ENCODE measurements around the gene TANK.
"Not testable (repeated sequence)": the region's sequence is repeated elsewhere in the genome, so short reads cannot be mapped to it uniquely, and the experiment has no call there.

Gene TANK

GRCh38 chr2:161233858-161234431 is 73.7 kb downstream of the TANK start:
- DNase-seq, result no peak

DNA sequence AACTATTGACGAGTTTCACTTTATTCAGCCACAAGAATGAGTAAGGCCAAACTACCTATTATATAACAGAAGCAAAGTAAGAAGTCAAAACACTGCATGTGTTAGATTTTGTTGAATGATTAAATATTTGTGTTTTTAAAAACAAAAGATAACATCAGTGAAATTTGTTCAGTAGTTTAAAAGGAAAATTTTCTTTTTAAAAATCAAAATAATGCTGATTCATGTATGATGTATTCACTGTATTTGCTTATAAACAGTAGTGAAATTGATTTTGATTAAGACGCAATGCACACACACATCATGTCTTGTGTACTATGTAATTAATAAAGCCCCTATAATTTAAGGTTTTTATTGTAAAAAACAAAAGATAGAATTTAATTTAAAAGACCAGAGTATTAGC is 74.4 kb downstream of the TANK start:
- DNase-seq, result no peak

GRCh38 chr2:161237392-161238264 is 77.4 kb downstream of the TANK start:
- DNase-seq, result peak; percentile 21

- DNase-seq, result no peak
Observed at GRCh38 chr2:161238265-161238559, 78.0 kb downstream of the TANK start.

DNA sequence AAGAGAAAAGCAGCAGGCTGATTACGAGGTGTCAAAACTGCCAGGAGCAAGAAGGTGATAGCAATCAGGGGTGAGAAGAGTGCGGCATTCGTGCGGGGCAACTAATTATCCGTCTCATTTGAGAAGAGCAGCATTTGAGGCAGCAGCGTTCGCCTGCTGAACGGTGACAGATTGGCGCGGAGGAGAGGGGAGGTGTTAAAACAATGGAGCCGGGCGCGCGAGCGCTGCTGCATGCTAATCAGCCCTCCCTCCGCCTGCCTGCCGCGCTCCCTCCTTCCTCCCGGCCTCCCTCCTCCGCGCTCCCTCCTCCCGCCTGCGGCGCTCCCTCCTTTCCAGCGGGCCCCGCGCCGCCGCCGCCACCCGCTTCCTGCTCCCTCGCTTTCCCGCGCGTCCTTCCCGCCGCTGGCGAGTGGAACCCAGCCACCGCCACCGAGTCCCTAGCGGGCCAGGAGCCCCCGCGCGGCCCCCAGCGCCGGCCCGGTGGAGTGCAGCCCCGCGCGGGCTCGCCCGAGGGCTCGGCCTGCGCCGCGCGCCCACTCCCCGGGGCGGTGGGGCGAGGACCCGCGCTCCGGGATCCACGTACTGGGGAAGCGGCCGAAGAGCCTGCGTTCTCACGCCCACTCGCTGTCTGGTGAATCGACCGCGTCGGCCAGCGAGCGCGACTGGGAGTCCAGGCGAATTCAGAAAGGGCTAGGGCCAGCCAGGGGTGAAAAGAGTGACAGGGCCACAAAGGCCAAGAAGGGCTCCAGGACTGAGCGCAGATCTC is 78.5 kb downstream of the TANK start:
- no peak for DNase-seq

DNA sequence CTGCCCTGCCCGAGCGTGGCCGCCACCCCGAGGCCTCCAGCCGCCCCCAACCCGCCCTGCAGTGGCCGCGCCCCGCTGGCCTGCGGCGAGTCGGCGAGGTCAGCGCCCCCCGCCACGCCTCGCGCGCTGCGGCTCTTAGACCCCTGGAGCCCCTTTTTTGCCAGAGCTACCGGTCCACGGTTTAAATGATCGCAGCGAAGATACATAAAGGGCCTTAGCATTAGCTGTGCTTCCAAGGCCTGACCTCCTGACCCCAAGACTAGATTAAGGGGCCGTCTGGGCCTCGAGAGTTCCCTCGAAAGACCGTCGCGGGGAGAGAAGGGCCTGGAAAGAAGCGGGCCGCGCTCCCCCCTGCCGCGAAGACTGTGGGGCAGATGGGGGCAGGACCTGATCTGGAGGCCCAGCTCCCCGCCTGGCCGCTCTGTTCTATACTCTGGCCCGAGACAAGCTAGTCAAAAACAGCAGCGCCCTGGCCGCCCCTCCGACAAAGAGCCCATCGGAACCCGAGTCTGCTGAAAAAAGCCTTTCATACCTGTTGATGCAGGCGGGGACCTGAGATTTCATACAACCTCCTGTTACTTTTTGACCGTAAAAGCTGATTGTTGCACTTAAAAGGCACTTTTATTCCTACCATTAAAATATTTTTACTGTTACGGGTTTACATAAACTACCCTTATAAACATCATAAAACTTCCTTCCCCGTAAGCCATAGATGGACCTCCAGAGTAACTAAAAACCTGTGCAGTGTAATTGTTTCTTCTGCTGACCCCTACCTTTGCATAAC is 79.3 kb downstream of the TANK start:
- DNase-seq, result no peak

DNA sequence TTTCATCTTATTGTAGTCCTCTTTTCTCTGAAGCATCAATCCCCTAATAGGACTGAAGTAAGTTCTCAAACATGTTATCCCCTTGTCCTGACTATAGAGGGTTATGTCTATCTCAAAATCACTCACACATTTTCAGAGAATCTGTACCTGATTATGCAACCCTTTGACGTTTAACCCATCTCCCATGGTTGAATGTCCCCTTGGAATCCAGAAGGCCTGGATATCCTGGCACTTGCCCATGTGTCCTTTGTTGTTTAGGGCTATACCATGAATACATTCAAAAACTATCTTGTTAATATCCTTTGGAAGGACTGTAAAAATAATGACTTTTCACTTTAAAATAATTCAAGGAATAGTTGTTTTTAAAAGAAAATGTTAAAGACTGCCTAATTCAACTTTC is 81.7 kb downstream of the TANK start:
- DNase-seq, result no peak

DNA sequence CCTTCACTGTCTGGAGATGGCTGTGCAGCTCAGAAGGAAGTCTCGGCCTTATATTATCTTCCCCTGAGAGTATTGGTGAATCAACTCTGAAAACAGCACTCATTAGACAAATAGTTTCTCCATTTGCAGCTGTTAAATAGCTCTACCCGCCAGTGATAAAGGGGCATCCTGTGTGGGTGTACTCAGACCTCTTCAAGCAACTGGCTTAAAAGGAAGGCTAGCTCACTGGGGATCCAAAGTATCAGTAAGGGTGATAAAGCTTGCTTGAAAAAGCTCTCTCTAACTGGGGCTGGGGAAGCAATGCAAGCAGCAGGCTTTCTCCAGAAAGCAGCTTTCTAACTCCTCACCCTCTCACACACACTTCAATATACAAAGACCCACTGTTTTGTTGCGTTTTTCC is 83.1 kb downstream of the TANK start:
- no peak for DNase-seq

DNA sequence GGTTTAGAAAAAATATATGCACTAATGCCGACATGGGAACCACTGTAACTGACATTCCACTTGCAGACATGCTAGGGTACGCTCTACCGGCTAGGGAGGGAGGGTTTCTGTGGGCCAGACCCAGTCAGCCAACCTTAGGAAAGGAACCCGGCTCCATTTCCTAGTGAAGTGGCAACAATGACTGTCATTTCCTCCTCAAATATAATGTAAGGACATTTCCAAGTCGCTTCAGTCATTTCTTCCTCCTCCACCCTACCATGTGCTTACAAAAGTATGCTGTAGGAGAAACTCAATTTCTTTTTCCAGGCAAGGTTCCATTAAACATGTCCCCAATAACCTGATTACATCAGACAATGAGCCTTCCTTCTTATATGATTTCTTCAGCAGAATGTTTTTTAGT is 83.7 kb downstream of the TANK start:
- DNase-seq, result no peak

- DNase-seq, result not testable (repeated sequence)
Observed at GRCh38 chr2:161244387-161245260, 84.4 kb downstream of the TANK start.

- no peak for DNase-seq
Observed at GRCh38 chr2:161245261-161245553, 85.0 kb downstream of the TANK start.

DNA sequence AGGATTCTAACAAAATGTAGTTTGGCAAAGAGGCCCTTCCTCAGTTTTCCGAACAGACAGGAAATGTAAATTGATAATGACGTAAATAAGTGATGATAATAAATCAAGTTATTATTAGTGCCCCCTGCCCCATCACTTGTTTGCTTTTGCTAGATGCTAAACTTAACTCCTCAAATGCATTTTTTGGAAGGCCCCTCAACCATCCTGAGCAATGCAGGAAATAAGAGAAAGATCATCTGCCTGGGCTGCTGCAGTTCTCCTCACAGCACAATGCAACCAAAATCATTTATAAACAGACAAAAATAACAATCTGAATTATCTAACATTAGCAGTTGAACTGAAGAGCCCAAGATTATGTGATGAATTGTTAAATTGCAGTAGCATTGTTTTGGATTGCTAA is 85.4 kb downstream of the TANK start:
- DNase-seq, result no peak

GRCh38 chr2:161246281-161246680 is 86.1 kb downstream of the TANK start:
- DNase-seq, result no peak

- peak; percentile 71 for DNase-seq
Observed at GRCh38 chr2:161250864-161251436, 90.7 kb downstream of the TANK start.

DNA sequence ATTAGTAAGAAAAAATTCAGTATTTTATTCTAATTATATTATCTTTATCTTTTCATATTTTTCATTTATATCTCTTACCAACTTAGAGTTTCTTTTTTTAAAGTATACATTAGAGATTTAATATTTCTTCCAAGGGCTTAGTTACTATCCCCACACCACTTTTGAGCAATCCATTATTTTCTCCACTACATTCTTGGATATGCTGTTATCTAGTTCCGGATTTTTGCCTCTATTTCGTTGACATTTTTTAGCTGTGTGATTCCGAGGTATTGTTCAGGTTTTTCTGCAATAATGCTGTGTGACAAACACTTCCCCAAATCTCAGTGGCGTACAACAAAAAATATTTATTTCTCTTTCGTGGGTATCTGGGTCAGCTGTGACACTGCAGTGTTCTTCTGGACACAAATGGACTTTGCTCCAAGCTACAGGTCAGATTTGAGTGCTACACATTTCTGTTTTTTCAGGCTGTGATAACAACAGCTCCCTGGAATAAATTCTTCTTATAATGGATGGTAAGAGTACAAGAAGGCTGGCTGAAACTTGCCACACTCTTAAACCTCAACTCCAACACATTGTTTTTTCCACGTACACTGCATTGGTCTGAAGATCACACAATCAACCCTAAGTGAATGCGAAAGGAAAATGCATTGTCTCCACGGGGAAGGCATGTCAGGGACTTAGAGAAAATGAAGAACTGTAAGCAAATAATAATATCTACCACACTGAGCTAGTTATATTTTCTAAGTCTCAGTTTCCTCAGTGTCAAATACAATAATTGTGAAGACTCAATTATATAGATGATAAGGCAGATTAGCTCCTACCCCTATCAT is 97.1 kb downstream of the TANK start:
- no peak for DNase-seq

GRCh38 chr2:161265874-161266273 is 105.6 kb downstream of the TANK start:
- peak; percentile 35 for DNase-seq

DNA sequence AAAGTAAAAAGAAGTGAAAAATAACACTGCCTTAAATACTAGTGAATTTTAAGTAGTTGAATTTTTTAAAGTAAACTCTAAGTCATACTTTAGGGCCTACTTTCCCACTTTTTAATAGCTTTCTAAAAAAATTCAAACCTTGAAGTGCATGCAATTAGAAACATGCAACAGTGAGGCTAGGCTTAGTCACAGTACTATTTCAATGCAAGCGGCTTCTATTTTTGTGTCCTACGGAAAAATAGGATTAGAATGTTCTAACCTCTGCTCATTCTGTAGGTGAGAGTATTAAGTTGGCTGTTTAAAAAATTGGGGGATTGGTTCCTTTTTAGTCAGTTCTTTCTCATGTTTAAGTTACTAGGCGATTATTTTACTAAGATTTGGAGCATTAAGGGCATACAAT is 108.9 kb downstream of the TANK start:
- no peak for DNase-seq

DNA sequence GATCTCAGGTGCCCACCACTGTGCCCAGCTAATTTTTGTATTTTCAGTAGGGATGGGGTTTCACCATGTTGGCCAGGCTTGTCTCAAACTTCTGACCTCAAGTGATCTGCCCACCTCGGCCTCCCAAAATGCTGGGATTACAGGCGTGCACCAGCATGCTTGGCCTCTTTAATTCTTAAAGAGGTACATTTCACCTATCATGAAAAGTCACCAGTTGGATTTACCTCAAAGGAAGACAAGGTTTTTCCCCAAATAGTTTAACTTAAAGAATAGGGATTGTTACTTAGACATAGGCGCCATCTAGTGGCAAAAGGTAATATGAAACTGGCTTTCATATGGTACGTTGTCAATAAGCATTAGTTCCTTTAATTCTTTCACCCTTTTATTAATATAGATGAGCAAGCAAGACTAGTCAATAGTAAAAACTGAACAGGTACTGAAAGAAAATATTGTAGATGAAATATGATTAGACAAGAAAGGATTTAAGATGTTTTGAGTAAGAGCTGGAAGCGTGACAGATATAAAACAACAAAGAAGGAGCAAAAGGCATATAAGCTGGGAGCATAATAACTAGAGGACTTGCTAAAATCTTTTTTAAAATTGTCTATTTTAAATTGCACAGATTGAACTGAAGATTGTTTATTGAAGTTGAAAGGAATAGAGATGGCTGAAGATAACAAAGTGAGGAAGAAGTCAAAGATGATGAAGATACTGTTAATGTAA is 113.0 kb downstream of the TANK start:
- DNase-seq, result peak; percentile 55

GRCh38 chr2:161278564-161279229 is 118.5 kb downstream of the TANK start:
- not testable (repeated sequence) for DNase-seq
